Kidney capillary endothelial cell (primary cell): ENCODE measurements around the gene SLC14A1.
"Not testable (repeated sequence)": the region's sequence is repeated elsewhere in the genome, so short reads cannot be mapped to it uniquely, and the experiment has no call there.

Experiments
- DNase-seq: peaks from one replicate; pipeline ENCODE4 v3.0.0-alpha.2; 2018; ENCODE audit warnings: low spot score

SLC14A1 gene

GRCh38 chr18:45724601-45725000 lies 620 bp downstream of the SLC14A1 start:
- no peak for DNase-seq

DNA sequence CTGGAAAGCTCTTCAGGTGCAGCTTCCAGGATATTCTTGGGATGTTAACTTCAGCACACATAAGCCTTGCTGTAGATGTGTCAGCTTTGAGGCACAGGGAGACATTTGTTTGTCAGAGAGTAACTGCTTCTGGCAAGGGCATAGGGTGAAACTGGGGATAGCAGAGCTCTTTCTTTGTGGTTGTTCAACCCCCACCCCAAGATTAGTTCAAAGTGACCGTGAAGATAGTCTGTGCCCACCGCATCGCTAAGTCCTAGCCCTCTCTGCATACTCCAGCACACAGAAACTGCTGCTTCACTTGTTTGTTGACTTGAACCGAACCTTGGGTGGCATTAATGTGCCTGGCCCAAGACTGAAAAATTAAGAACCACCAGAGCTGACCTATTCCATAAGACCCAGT lies 1.4 kb downstream of the SLC14A1 start:
- DNase-seq, result no peak

GRCh38 chr18:45726603-45727002 lies 2.6 kb downstream of the SLC14A1 start:
- no peak for DNase-seq

- no peak for DNase-seq
Observed at GRCh38 chr18:45727068-45727467, 3.1 kb downstream of the SLC14A1 start.

DNA sequence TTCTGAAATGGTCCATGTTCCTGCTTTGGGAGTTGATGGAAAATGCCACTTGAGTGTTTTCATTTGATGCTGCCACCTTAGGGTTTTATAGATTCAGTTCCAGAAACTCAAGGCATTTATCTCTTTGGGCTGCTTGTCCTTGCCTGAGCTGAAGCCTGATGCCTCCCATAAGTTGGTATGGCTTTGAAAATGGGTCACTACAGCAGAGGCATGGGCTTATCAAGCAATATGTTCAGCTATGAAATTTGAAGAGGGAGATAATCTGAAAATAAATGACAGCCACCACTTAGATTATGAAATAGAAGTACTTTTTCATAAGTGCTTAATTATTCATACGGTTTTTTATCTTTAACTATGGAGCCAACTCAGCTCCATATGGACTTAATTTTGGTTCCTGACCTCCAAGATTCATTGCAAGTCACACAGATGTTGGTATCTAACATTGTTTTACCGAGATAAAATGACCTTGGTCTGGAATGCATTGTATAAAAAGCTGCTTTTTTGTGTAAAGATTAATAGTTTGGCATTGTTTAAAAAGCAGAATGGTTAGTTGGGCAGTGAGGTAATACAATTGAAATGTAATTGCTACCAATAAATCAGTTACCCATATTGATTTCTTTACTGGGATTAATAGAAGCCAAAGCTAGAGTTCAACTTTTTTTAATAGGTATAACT lies 4.5 kb downstream of the SLC14A1 start:
- no peak for DNase-seq

- no peak for DNase-seq
Observed at GRCh38 chr18:45730832-45731575, 7.0 kb downstream of the SLC14A1 start.

- no peak for DNase-seq
Observed at GRCh38 chr18:45731716-45732115, 7.7 kb downstream of the SLC14A1 start.

DNA sequence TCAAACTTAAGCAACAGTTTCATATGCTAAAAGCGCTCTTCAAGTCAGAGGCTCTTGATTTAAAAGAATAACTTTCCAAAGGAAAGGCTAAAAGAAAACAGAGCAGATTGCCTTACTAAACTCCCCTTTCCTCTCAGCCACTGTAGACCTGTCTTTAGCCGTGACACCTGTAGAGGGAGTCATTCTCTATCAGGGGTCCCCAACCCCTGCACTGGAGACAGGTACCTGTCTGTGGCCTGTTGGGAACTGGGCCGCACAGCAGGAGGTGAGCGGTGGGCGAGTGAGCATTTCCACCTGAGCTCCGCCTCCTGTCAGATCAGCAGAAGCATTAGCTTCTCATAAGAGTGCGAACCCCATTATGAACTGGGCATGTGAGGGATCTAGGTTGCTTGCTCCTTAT lies 9.6 kb downstream of the SLC14A1 start:
- DNase-seq, result no peak

GRCh38 chr18:45734505-45734904 lies 10.5 kb downstream of the SLC14A1 start:
- DNase-seq, result no peak

GRCh38 chr18:45734944-45735343 lies 11.0 kb downstream of the SLC14A1 start:
- no peak for DNase-seq

DNA sequence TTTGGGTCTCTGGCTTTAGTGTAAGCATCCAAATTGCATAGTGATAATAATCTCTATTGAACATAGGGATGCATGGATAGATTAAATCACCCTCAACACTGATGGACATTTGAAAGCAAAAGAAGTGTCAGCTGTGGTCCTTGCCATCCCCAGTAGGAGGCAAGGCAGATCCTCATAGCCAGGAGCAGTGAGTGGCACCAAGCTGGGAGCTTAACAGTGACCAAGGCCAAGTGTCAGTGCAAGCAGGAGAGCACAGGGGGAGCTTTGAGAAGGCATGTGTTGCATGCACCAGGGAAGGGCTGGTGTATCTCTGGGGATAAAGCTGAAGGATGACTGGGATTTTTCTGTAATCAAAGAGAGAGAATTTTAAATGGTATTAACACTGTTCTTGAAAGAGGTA lies 14.7 kb downstream of the SLC14A1 start:
- no peak for DNase-seq

DNA sequence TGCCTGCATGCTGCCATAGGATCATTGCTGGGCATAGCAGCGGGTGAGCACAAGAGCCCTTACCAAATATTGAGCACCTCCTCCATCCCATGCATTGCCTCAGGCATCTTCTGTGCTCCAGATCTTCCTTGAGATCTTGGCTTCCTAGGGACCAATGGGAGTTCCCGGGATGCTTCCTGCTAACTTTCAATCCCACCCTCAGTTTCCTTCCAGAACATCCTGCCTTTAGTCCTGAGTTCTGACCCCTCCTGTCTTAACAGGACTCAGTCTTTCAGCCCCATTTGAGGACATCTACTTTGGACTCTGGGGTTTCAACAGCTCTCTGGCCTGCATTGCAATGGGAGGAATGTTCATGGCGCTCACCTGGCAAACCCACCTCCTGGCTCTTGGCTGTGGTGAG lies 15.3 kb downstream of the SLC14A1 start:
- DNase-seq, result no peak

DNA sequence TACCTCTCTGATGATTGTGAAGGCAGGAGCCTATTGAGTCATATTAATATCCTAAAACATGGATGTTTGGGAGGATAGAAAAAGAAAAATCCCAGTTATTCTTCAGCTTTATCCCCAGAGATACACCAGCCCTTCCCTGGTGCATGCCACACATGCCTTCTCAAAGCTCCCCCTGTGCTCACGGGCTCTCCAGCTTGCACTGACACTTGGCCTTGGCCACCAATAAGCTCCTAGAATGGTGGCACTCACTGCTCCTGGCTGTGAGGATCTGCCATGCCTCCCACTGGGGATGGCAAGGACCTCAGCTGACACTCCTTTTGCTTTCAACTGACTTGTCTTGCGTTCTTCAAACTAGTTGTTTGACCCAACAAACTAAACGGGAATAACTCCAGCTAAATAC lies 15.9 kb downstream of the SLC14A1 start:
- no peak for DNase-seq

GRCh38 chr18:45741056-45741455 lies 17.1 kb downstream of the SLC14A1 start:
- no peak for DNase-seq

DNA sequence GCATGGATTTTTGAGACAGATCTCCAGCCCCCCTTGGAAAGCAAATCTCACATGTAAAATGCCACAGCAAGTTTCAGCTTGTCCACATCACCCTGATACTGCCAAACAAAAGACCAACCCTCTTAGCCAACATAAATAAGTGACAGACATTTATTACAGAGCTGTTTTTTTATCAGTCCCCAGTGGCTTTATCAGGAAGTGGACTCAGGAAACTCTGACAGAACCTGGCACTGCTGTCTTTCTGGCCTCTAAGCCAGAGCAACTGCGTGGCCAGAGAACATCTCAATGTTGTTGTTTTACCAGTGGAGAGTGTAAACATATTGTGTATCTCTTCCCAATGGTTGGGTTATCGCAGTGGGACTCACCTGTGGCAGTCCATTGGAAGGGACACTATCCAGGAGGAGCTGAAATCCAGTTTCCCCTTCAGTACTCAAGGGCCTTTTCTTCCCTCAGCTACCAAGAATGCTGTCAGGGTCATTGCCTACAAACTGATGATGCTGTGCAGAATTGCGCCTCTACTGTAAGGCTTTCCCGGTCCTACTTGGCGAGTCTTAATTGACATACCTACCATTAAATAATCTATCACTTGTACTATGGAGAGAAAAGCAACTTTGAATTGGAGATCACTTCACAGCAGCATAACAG lies 22.0 kb downstream of the SLC14A1 start:
- no peak for DNase-seq

DNA sequence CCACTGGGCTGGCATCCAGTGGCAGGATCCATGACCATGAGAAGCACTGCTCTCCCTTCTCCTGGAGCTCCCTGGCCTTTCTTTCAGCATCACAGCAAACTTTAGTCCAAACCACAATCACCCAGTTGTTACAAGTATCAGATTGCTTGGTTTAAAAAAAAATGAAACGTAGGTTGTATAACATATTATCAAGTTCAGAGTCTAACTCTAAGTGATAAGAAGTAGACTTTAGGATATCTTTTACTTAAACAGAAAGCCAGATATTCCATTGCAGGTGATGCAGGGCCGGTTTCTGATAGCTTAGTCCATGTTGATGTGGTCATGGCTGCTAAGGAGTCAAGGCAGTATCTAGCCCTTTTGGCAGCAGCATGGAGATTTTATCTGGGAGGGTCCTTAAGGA lies 24.5 kb downstream of the SLC14A1 start:
- DNase-seq, result no peak

DNA sequence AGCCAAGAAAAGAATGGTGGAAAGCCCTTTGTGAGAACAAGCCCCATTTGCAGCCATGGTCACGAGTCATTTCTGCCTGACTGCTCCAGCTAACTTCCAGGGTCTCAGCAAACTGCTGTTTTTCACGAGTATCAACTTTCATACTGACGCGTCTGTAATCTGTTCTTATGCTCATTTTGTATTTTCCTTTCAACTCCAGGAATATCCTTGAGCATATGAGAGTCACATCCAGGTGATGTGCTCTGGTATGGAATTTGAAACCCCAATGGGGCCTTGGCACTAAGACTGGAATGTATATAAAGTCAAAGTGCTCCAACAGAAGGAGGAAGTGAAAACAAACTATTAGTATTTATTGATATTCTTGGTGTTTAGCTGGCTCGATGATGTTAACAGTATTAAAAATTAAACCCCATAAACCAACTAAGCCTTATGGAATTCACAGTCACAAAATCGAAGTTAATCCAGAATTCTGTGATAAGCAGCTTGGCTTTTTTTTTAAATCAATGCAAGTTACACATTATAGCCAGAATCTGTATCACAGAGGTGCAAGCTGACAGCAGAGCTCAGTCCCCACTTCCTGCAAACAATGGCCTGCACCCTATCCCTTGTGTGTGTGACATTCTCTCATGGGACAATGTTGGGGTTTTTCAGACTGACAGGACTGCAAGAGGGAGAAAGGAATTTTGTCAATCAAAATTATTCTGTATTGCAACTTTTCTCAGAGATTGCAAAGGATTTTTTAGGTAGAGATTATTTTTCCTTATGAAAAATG lies 26.1 kb downstream of the SLC14A1 start:
- DNase-seq, result no peak

- no peak for DNase-seq
Observed at GRCh38 chr18:45751766-45752165, 27.8 kb downstream of the SLC14A1 start.

DNA sequence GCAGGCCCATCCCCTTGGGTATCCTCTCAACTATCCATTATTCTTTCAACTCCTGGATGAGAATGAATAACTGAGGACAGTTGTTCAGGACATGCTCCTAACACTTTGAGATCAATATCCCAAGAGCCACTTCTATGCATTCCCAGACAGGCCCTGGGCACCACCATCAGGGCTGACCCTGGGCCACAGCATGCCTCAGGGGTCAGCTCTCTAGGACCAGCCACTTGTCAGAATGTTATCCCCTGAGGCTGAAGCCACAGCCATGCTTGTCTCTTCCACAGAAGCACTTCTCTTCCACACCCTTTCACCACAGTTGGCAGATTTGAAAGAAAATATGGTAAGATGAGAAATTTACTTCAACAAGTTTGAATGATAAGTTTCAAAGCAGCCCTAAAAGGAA lies 28.7 kb downstream of the SLC14A1 start:
- DNase-seq, result no peak

- DNase-seq, result no peak
Observed at GRCh38 chr18:45753286-45753685, 29.3 kb downstream of the SLC14A1 start.

DNA sequence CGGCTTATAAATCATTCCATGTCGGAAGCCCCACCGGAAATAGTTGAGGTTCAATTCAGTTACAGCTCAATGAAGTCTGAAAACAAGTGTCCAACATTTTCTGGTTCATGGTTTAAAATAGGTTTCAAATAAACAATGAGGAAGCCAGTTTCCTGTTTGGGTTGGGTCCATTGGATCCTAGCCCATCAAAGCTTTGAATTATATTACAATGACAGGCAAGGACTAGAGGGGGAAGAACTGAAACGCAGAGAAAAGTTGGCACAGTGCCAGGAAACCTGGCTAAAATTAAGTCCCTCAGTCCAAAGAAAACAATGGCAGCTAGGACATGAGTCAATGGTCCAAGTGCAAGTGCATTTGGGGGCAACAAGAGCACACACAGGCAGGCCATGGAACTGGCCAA lies 32.0 kb downstream of the SLC14A1 start:
- peak; percentile 97 for DNase-seq

DNA sequence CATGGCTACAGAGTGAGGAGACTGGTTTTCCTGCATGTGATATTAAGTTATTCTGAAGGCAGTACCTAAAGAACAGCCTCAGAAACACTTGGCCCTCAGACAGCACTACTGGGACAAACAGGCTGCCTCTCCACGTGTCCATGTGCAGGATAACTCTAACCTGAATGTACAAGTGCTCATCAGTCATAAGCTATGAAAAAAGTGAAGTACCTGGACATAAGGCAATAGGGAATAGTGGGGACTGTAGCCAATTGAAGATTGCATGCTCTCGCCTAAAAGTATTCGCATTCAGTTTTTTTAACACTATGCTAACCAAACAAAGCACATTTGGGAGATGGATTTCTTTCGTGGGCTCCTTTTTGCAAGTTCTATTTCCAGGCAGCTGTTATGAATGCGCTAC lies 33.0 kb downstream of the SLC14A1 start:
- no peak for DNase-seq

DNA sequence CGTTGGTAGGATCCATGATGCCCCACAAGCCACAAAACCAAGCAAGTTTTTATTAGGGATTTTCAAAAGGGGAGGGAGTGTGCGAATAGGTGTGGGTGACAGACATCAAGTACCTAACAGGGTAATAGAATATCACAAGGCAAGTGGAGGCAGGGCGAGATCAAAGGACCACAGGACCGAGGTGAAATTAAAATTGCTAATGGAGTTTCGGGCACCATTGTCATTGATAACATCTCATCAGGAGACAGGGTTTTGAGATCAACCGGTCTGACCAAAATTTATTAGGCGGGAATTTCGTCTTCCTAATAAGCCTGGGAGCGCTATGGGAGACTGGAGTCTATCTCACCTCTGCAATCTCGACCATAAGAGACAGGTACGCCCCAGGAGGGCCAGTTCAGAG lies 33.7 kb downstream of the SLC14A1 start:
- not testable (repeated sequence) for DNase-seq
